Fibroblast of lung (primary cell): Measurements from ENCODE around the gene SIRPD. TPM values are rescaled to one million over a fixed set of nuclear protein-coding genes. Genes with fewer than 3 reads are reported as not detected.
"Not testable (repeated sequence)": the region's sequence is repeated elsewhere in the genome, so short reads cannot be mapped to it uniquely, and the experiment has no call there.

Experiments
- DNase-seq, 2 donors: peaks; one replicate each; pipeline versions ENCODE4 v3.0.0 to v3.0.0-alpha.2; 2010; ENCODE audit warnings: low read depth in 2 of 2
- H2AFZ ChIP-seq: 2 replicates; pipeline ENCODE4 v1.5.1; 2012; ENCODE audit warnings: low read length, control low read depth, inconsistent platforms
- H3K27ac ChIP-seq: 2 replicates; pipeline ENCODE4 v1.5.1; 2011; ENCODE audit warnings: low read length, control low read depth; ENCODE audit not compliant: insufficient read depth
- H3K27me3 ChIP-seq: 2 replicates; pipeline ENCODE4 v1.5.1; 2011; ENCODE audit warnings: mild to moderate bottlenecking, low read length; ENCODE audit not compliant: control insufficient read depth, insufficient read depth
- H3K36me3 ChIP-seq: 2 replicates; pipeline ENCODE4 v1.5.1; 2011; ENCODE audit warnings: low read length; ENCODE audit not compliant: control insufficient read depth, insufficient read depth
- H3K4me1 ChIP-seq: 2 replicates; pipeline ENCODE4 v1.5.1; 2011; ENCODE audit warnings: low read length; ENCODE audit not compliant: control insufficient read depth, insufficient read depth; ENCODE audit errors: extremely low read depth
- H3K4me2 ChIP-seq: 2 replicates; pipeline ENCODE4 v1.5.1; 2011; ENCODE audit warnings: low read length, control low read depth; ENCODE audit not compliant: insufficient read depth; ENCODE audit errors: extremely low read depth
- H3K4me3 ChIP-seq, 4 experiments: fragments of 200-600 bp in 1 of 4; sonication (generic) in 1 of 4; replicated peaks in 1 of 4; 2 replicates each; pipeline ENCODE4 v1.5.1; 2011 to 2016; ENCODE audit warnings: low read length in 4 of 4, low read depth in 3 of 4, mild to moderate bottlenecking in 3 of 4, control low read depth in 2 of 4, inconsistent platforms in 1 of 4, mixed read lengths in 1 of 4; ENCODE audit not compliant: insufficient read depth in 1 of 4; ENCODE audit errors: control extremely low read depth in 1 of 4
- H3K79me2 ChIP-seq: 2 replicates; pipeline ENCODE4 v1.5.1; 2012; ENCODE audit warnings: mild to moderate bottlenecking, low read length, inconsistent platforms; ENCODE audit not compliant: control insufficient read depth, insufficient read depth
- H3K9ac ChIP-seq: 2 replicates; pipeline ENCODE4 v1.5.1; 2011; ENCODE audit warnings: mild to moderate bottlenecking, low read length, control low read depth; ENCODE audit not compliant: insufficient read depth
- H3K9me3 ChIP-seq: 2 replicates; pipeline ENCODE4 v1.5.1; 2012; ENCODE audit warnings: low read depth, low read length; ENCODE audit not compliant: control insufficient read depth, insufficient read depth
- H4K20me1 ChIP-seq: 2 replicates; pipeline ENCODE4 v1.5.1; 2011; ENCODE audit warnings: low read length; ENCODE audit not compliant: control insufficient read depth, insufficient read depth; ENCODE audit errors: extremely low read depth
- EZH2 ChIP-seq: IDR thresholded peaks from 2 replicates; pipeline ENCODE4 v1.5.1; 2012; ENCODE audit warnings: low read length, control low read depth, mild to moderate bottlenecking; ENCODE audit errors: missing control alignments
- polyA plus RNA-seq, 2 donors: library from polyadenylated mRNA; depleted of rRNA in 1 of 2; stranded (reverse) in 1 of 2; unstranded in 1 of 2; fragments of >200 nt; gene quantifications; 2 replicates each; pipeline ENCODE4 v1.2.1, GENCODE V29; 2011 to 2012; ENCODE audit warnings: missing spikeins in 1 of 2
- total RNA-seq: library from RNA; depleted of rRNA; stranded (reverse); fragments of >200 nt; gene quantifications from 2 replicates; pipeline ENCODE4 v1.2.1, GENCODE V29; 2014
- TF ChIP-seq, protein P1 (sequence below), 2 donors: IDR thresholded peaks in 1 of 2; conservative IDR thresholded peaks in 1 of 2; 1 replicate in 1 of 2; 2 replicates in 1 of 2; pipeline ENCODE4 v1.5.1; 2011 to 2012; ENCODE audit warnings: low read length in 2 of 2, control low read depth in 1 of 2, inconsistent platforms in 1 of 2, low read depth in 1 of 2, mild to moderate bottlenecking in 1 of 2

Gene SIRPD
- total and polyA plus RNA-seq, 2 donors (not counting 1 experiment from before 2014, with no cell fraction given), result not detected

DNA sequence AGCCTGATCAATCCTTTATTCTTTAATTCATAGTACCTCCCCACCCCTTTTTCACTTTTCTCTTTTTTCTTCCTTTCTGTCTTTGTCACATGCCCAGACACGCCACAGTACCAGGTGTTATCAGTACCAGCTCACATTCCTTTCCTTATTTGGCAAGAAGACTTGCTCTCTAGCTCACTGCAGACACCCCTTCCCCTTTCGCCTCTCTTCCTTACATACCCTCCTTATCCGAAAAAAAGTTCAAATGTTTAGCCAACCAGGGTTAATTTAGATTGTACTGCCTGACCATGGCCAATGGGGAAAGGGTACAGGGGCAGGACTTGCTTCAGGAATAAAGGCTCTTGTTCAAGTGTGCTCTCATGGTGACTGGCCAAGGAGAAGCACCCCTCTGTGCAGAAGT is 57.0 kb downstream of the SIRPD start:
- no peak overlapping the region for H2AFZ ChIP-seq
- H3K27me3 ChIP-seq, result peaks cover 5% of the 10 kb centered on the region
- H4K20me1 ChIP-seq, result no peaks in the 10 kb centered on the region
- H3K9ac ChIP-seq, result no peak overlapping the region
- H3K4me1 ChIP-seq, result no peaks in the 10 kb centered on the region
- H3K36me3 ChIP-seq, result no peaks in the 10 kb centered on the region
- DNase-seq, result no peak
- no peak overlapping the region for H3K4me2 ChIP-seq
- H3K27ac ChIP-seq, result no peak overlapping the region
- H3K9me3 ChIP-seq, result no peaks in the 10 kb centered on the region
- no peak overlapping the region for H3K4me3 ChIP-seq
- no peaks in the 10 kb centered on the region for H3K79me2 ChIP-seq
- TF ChIP-seq, protein P1, sequence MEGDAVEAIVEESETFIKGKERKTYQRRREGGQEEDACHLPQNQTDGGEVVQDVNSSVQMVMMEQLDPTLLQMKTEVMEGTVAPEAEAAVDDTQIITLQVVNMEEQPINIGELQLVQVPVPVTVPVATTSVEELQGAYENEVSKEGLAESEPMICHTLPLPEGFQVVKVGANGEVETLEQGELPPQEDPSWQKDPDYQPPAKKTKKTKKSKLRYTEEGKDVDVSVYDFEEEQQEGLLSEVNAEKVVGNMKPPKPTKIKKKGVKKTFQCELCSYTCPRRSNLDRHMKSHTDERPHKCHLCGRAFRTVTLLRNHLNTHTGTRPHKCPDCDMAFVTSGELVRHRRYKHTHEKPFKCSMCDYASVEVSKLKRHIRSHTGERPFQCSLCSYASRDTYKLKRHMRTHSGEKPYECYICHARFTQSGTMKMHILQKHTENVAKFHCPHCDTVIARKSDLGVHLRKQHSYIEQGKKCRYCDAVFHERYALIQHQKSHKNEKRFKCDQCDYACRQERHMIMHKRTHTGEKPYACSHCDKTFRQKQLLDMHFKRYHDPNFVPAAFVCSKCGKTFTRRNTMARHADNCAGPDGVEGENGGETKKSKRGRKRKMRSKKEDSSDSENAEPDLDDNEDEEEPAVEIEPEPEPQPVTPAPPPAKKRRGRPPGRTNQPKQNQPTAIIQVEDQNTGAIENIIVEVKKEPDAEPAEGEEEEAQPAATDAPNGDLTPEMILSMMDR (conservative IDR thresholded peaks at IDR 0.05 in 1 of 2, IDR thresholded peaks at IDR 0.05 in 1 of 2; ENCODE audit: low read depth in 1 of 2, low read length in 2 of 2), result no peak
- no peak for TF ChIP-seq EZH2

- no peak overlapping the region for H3K4me2 ChIP-seq
- TF ChIP-seq EZH2, result no peak
- TF ChIP-seq, protein P1 (conservative IDR thresholded peaks at IDR 0.05 in 1 of 2, IDR thresholded peaks at IDR 0.05 in 1 of 2; ENCODE audit: low read depth in 1 of 2, low read length in 2 of 2), result no peak
- no peak overlapping the region for H2AFZ ChIP-seq
- H3K9ac ChIP-seq, result no peak overlapping the region
- no peak overlapping the region for H3K4me3 ChIP-seq
- no peaks in the 10 kb centered on the region for H3K4me1 ChIP-seq
- no peaks in the 10 kb centered on the region for H4K20me1 ChIP-seq
- H3K36me3 ChIP-seq, result no peaks in the 10 kb centered on the region
- no peak overlapping the region for H3K27ac ChIP-seq
- H3K9me3 ChIP-seq, result no peaks in the 10 kb centered on the region
- H3K27me3 ChIP-seq, result peaks cover 5% of the 10 kb centered on the region
- no peaks in the 10 kb centered on the region for H3K79me2 ChIP-seq
- no peak for DNase-seq
Observed at GRCh38 chr20:1499528-1500420, 57.7 kb downstream of the SIRPD start.

GRCh38 chr20:1497371-1497770 is 60.1 kb downstream of the SIRPD start:
- not testable (repeated sequence) for H3K79me2 ChIP-seq, H3K4me3 ChIP-seq, DNase-seq, H3K27ac ChIP-seq, H4K20me1 ChIP-seq, H3K9me3 ChIP-seq, H3K4me1 ChIP-seq, H3K4me2 ChIP-seq, H2AFZ ChIP-seq, H3K9ac ChIP-seq, H3K36me3 ChIP-seq, H3K27me3 ChIP-seq
